PC-3 (cell line): ENCODE data around the gene RSBN1L. TPM values are rescaled to one million over a fixed set of nuclear protein-coding genes. Genes with fewer than 3 reads are reported as not detected.

Experiments
- ATAC-seq: fragments of 200-7000 bp; cut with Tn5 transposase; 2 replicates; pipeline ENCODE4 v1.9.1; 2020; ENCODE audit warnings: mild to moderate bottlenecking, moderate library complexity
- BruUV-seq: library from RNA; stranded (reverse); fragments of 400-500 nt; replicated peaks from 2 replicates; lab custom pipeline; 2021; lab: Mats Ljungman, UMichigan
- CTCF ChIA-PET: fragments of 300-600 bp; sonication (Branson Sonifier 250); formaldehyde crosslinking; loops from one replicate; lab custom pipeline; 2022; ENCODE audit warnings: antibody characterized with exemption; lab: Charles Lee
- POLR2A ChIA-PET: fragments of 300-600 bp; sonication (Branson Sonifier 250); formaldehyde crosslinking; loops from one replicate; lab custom pipeline; 2022; ENCODE audit warnings: antibody characterized with exemption; ENCODE audit not compliant: unreplicated experiment; lab: Charles Lee
- DNase-seq: peaks from one replicate; pipeline ENCODE4 v3.0.0-alpha.2; 2015
- H2AFZ ChIP-seq: fragments of 300-600 bp; sonication (generic); 2 replicates; pipeline ENCODE4 v1.6.0; 2016; ENCODE audit warnings: antibody characterized with exemption, low read length
- H3F3A ChIP-seq: fragments of 300-600 bp; sonication (generic); one replicate; pipeline ENCODE4 v1.6.0; 2017; ENCODE audit warnings: antibody characterized with exemption, low read length, control low read depth, mild to moderate bottlenecking; ENCODE audit not compliant: unreplicated experiment
- H3K27ac ChIP-seq: fragments of 300-600 bp; sonication (generic); 2 replicates; pipeline ENCODE4 v1.5.1; 2016; ENCODE audit warnings: mild to moderate bottlenecking, low read length
- H3K27me3 ChIP-seq: fragments of 300-600 bp; sonication (generic); 2 replicates; pipeline ENCODE4 v1.6.1; 2016; ENCODE audit warnings: low read length, mixed read lengths
- H3K36me3 ChIP-seq: fragments of 300-600 bp; sonication (generic); 2 replicates; pipeline ENCODE4 v1.6.1; 2016; ENCODE audit warnings: low read depth, mixed run types, low read length, mixed read lengths
- H3K4me1 ChIP-seq: fragments of 300-600 bp; sonication (generic); 2 replicates; pipeline ENCODE4 v1.5.1; 2016; ENCODE audit warnings: low read length; ENCODE audit not compliant: insufficient read depth
- H3K4me2 ChIP-seq: fragments of 300-600 bp; sonication (generic); 2 replicates; pipeline ENCODE4 v1.6.0; 2016; ENCODE audit warnings: low read length
- H3K4me3 ChIP-seq: fragments of 300-600 bp; sonication (generic); 2 replicates; pipeline ENCODE4 v1.5.1; 2016; ENCODE audit warnings: mild to moderate bottlenecking, low read length, mixed read lengths
- H3K79me2 ChIP-seq: fragments of 300-600 bp; sonication (generic); 2 replicates; pipeline ENCODE4 v1.6.1; 2017; ENCODE audit warnings: low read length, mixed read lengths
- H3K9ac ChIP-seq: fragments of 300-600 bp; sonication (generic); 2 replicates; pipeline ENCODE4 v1.6.0; 2016; ENCODE audit warnings: mild to moderate bottlenecking, low read length
- H3K9me2 ChIP-seq: fragments of 300-600 bp; sonication (generic); replicated peaks from 2 replicates; pipeline ENCODE4 v1.6.1; 2016; ENCODE audit warnings: mixed run types, low read length, mixed read lengths
- H3K9me3 ChIP-seq: fragments of 300-600 bp; sonication (generic); 2 replicates; pipeline ENCODE4 v1.6.1; 2016; ENCODE audit warnings: low read length, mixed read lengths
- H4K20me1 ChIP-seq: fragments of 300-600 bp; sonication (generic); 2 replicates; pipeline ENCODE4 v1.6.1; 2016; ENCODE audit warnings: low read length, mixed read lengths
- CTCF ChIP-seq: fragments of 300-600 bp; sonication (generic); conservative IDR thresholded peaks from 2 replicates; pipeline ENCODE4 v1.5.1; 2017; ENCODE audit warnings: antibody characterized with exemption, low read depth, mild to moderate bottlenecking, low read length
- EZH2 ChIP-seq: fragments of 300-600 bp; sonication (generic); IDR thresholded peaks from one replicate; pipeline ENCODE4 v1.6.1; 2017; ENCODE audit warnings: antibody characterized with exemption, mild to moderate bottlenecking, low read length; ENCODE audit not compliant: unreplicated experiment
- EZH2phosphoT487 ChIP-seq: fragments of 300-600 bp; sonication (generic); IDR thresholded peaks from 2 replicates; pipeline ENCODE4 v1.6.1; 2018; ENCODE audit warnings: mild to moderate bottlenecking, antibody characterized with exemption, low read length, borderline replicate concordance
- intact Hi-C: fragments of 100-400 bp; cut with micrococcal nuclease; formaldehyde crosslinking; loops from 2 replicates; pipeline ENCODE4 v1.9.0; 2023
- total RNA-seq: library from RNA; depleted of rRNA; stranded (reverse); fragments of >200 nt; gene quantifications from 2 replicates; pipeline ENCODE4 v1.2.3, GENCODE V29; 2014

The RSBN1L gene
- total RNA-seq, 1 experiment from 2014 or later = 6.9 TPM

GRCh38 chr7:77778535-77778934 lies 82.3 kb downstream of the RSBN1L start:
- no peaks in the 10 kb centered on the region for H3K27me3 ChIP-seq
- no peak overlapping the region for H3K9ac ChIP-seq
- H3K4me1 ChIP-seq = no peaks in the 10 kb centered on the region
- H3K36me3 ChIP-seq = peaks cover 23% of the 10 kb centered on the region
- TF ChIP-seq EZH2 = no peak
- no peak for TF ChIP-seq EZH2phosphoT487
- TF ChIP-seq CTCF = no peak
- H3K79me2 ChIP-seq = no peaks in the 10 kb centered on the region
- no peak overlapping the region for H3K27ac ChIP-seq
- no peaks in the 10 kb centered on the region for H4K20me1 ChIP-seq
- no peak overlapping the region for H3K4me2 ChIP-seq
- ATAC-seq = no peak
- no peak for DNase-seq
- intact Hi-C loops = no loop called here
- CTCF ChIA-PET = no interaction called here
- POLR2A ChIA-PET = no interaction called here
- no peak overlapping the region for H2AFZ ChIP-seq
- no peak overlapping the region for H3K4me3 ChIP-seq
- no peaks in the 10 kb centered on the region for H3F3A ChIP-seq
- H3K9me3 ChIP-seq = no peaks in the 10 kb centered on the region
- H3K9me2 ChIP-seq = no peaks in the 10 kb centered on the region
- BruUV-seq = no TSS peak

GRCh38 chr7:77782383-77782782 lies 86.1 kb downstream of the RSBN1L start:
- Histone ChIP-seq H3K9me2 (no peaks in the 10 kb centered on the region), H3K27ac (no peak overlapping the region), H4K20me1 (no peaks in the 10 kb centered on the region), H3K9me3 (no peaks in the 10 kb centered on the region), H3K4me1 (no peaks in the 10 kb centered on the region), H3K27me3 (no peaks in the 10 kb centered on the region), H3K4me2 (no peak overlapping the region), H3K36me3 (peaks cover 11% of the 10 kb centered on the region), H2AFZ (no peak overlapping the region), H3F3A (no peaks in the 10 kb centered on the region), H3K9ac (no peak overlapping the region), H3K4me3 (no peak overlapping the region), H3K79me2 (no peaks in the 10 kb centered on the region)
- no peak for TF ChIP-seq CTCF
- TF ChIP-seq EZH2 = no peak
- no peak for TF ChIP-seq EZH2phosphoT487
- DNase-seq (no peak), ATAC-seq (no peak)
- ChIA-PET CTCF (no interaction called here), POLR2A (no interaction called here)
- intact Hi-C loops = no loop called here
- BruUV-seq = no TSS peak

GRCh38 chr7:77783111-77783510 lies 86.9 kb downstream of the RSBN1L start:
- Histone ChIP-seq H3K9me3 (no peaks in the 10 kb centered on the region), H3K27me3 (no peaks in the 10 kb centered on the region), H3K9ac (no peak overlapping the region), H3K4me1 (no peaks in the 10 kb centered on the region), H4K20me1 (no peaks in the 10 kb centered on the region), H3K4me3 (no peak overlapping the region), H3K79me2 (no peaks in the 10 kb centered on the region), H2AFZ (no peak overlapping the region), H3F3A (no peaks in the 10 kb centered on the region), H3K27ac (no peak overlapping the region), H3K4me2 (no peak overlapping the region), H3K9me2 (no peaks in the 10 kb centered on the region), H3K36me3 (peaks cover 11% of the 10 kb centered on the region)
- no TSS peak for BruUV-seq
- intact Hi-C loops = no loop called here
- TF ChIP-seq CTCF (no peak), EZH2phosphoT487 (no peak), EZH2 (no peak)
- no peak for DNase-seq
- ATAC-seq = no peak
- POLR2A ChIA-PET = no interaction called here
- CTCF ChIA-PET = no interaction called here
